MM.1S (cell line): Measurements from ENCODE around the gene SEPTIN3.

ENCODE experiments used
- DNase-seq: peaks from one replicate; pipeline ENCODE4 v3.0.0-alpha.2; 2015
- H2AFZ ChIP-seq: fragments of 300-600 bp; sonication (generic); 2 replicates; pipeline ENCODE4 v1.6.0; 2016; ENCODE audit warnings: antibody characterized with exemption, low read length
- H3F3A ChIP-seq: fragments of 300-600 bp; sonication (generic); 2 replicates; pipeline ENCODE4 v1.6.1; 2016; ENCODE audit warnings: mild to moderate bottlenecking, antibody characterized with exemption, low read length, moderate library complexity, mixed read lengths; ENCODE audit not compliant: insufficient read depth
- H3K27ac ChIP-seq: fragments of 300-600 bp; sonication (generic); 2 replicates; pipeline ENCODE4 v1.5.1; 2016; ENCODE audit warnings: mild to moderate bottlenecking, low read length
- H3K27me3 ChIP-seq: fragments of 300-600 bp; sonication (generic); replicated peaks from 2 replicates; pipeline ENCODE4 v1.6.0; 2016; ENCODE audit warnings: low read length; ENCODE audit not compliant: insufficient read depth
- H3K36me3 ChIP-seq: fragments of 300-600 bp; sonication (generic); replicated peaks from 2 replicates; pipeline ENCODE4 v1.6.1; 2016; ENCODE audit warnings: mild to moderate bottlenecking, low read length, mixed read lengths; ENCODE audit not compliant: insufficient read depth
- H3K4me1 ChIP-seq: fragments of 300-600 bp; sonication (generic); 2 replicates; pipeline ENCODE4 v1.6.1; 2016; ENCODE audit warnings: low read length, mixed read lengths
- H3K4me2 ChIP-seq: fragments of 300-600 bp; sonication (generic); 2 replicates; pipeline ENCODE4 v1.6.0; 2016; ENCODE audit warnings: low read depth, low read length
- H3K4me3 ChIP-seq: fragments of 300-600 bp; sonication (generic); 2 replicates; pipeline ENCODE4 v1.5.1; 2016; ENCODE audit warnings: low read length, mixed read lengths
- H3K79me2 ChIP-seq: fragments of 300-600 bp; sonication (generic); 2 replicates; pipeline ENCODE4 v1.6.1; 2016; ENCODE audit warnings: mixed run types, low read length, mixed read lengths
- H3K9ac ChIP-seq: fragments of 300-600 bp; sonication (generic); 2 replicates; pipeline ENCODE4 v1.6.1; 2016; ENCODE audit warnings: low read length, mixed read lengths
- H3K9me2 ChIP-seq: fragments of 300-600 bp; sonication (generic); replicated peaks from 2 replicates; pipeline ENCODE4 v1.6.1; 2016; ENCODE audit warnings: mild to moderate bottlenecking, low read length, mixed read lengths; ENCODE audit not compliant: insufficient read depth
- H3K9me3 ChIP-seq: fragments of 300-600 bp; sonication (generic); replicated peaks from 2 replicates; pipeline ENCODE4 v1.6.1; 2016; ENCODE audit warnings: mild to moderate bottlenecking, low read length, mixed read lengths; ENCODE audit not compliant: insufficient read depth
- H4K20me1 ChIP-seq: fragments of 300-600 bp; sonication (generic); 2 replicates; pipeline ENCODE4 v1.6.1; 2016; ENCODE audit warnings: mild to moderate bottlenecking, low read length, moderate library complexity, mixed read lengths; ENCODE audit not compliant: insufficient read depth
- CTCF ChIP-seq: fragments of 300-600 bp; sonication (generic); IDR thresholded peaks from 2 replicates; pipeline ENCODE4 v1.5.1; 2016; ENCODE audit warnings: antibody characterized with exemption, low read length, mixed read lengths
- EZH2 ChIP-seq: fragments of 300-600 bp; sonication (generic); optimal IDR thresholded peaks from 2 replicates; pipeline ENCODE3; 2017; ENCODE audit warnings: low read depth, mild to moderate bottlenecking, antibody characterized with exemption, low read length, mixed read lengths
- EZH2phosphoT487 ChIP-seq: fragments of 300-600 bp; sonication (generic); IDR thresholded peaks from 2 replicates; pipeline ENCODE4 v1.6.1; 2018; ENCODE audit warnings: antibody characterized with exemption, low read length

SEPTIN3 gene

GRCh38 chr22:41922940-41923594 lies 46.2 kb upstream of the SEPTIN3 start:
- no peak for DNase-seq
- H3K9me3 ChIP-seq, result no peaks in the 10 kb centered on the region
- no peaks in the 10 kb centered on the region for H3K79me2 ChIP-seq
- no peak for TF ChIP-seq EZH2
- no peak for TF ChIP-seq EZH2phosphoT487
- TF ChIP-seq CTCF, result no peak
- no peak overlapping the region for H2AFZ ChIP-seq
- H3K4me1 ChIP-seq, result peaks cover 11% of the 10 kb centered on the region; the same call in 1 of the 2 replicates
- H3F3A ChIP-seq, result no peaks in the 10 kb centered on the region
- no peaks in the 10 kb centered on the region for H3K9me2 ChIP-seq
- H3K9ac ChIP-seq, result no peak overlapping the region
- H3K4me3 ChIP-seq, result no peak overlapping the region
- H3K27me3 ChIP-seq, result peaks cover 37% of the 10 kb centered on the region
- H3K36me3 ChIP-seq, result no peaks in the 10 kb centered on the region
- no peaks in the 10 kb centered on the region for H4K20me1 ChIP-seq
- H3K27ac ChIP-seq, result no peak overlapping the region
- H3K4me2 ChIP-seq, result no peak overlapping the region

- no peak overlapping the region for H3K4me3 ChIP-seq
- H3F3A ChIP-seq, result no peaks in the 10 kb centered on the region
- H3K27ac ChIP-seq, result no peak overlapping the region
These were observed 45.5 kb upstream of the SEPTIN3 start for GRCh38 chr22:41923595-41924276.

GRCh38 chr22:41925783-41926460 lies 43.3 kb upstream of the SEPTIN3 start:
- Histone ChIP-seq H3F3A (peaks cover 5% of the 10 kb centered on the region), H3K9me2 (no peaks in the 10 kb centered on the region), H3K9me3 (no peaks in the 10 kb centered on the region), H3K79me2 (no peaks in the 10 kb centered on the region), H3K36me3 (no peaks in the 10 kb centered on the region), H3K4me1 (no peaks in the 10 kb centered on the region), H4K20me1 (no peaks in the 10 kb centered on the region), H3K4me2 (peak overlapping the region; percentile 60; the same call in 1 of the 2 replicates), H3K27me3 (peaks cover 37% of the 10 kb centered on the region), H2AFZ (no peak overlapping the region), H3K9ac (no peak overlapping the region), H3K4me3 (no peak overlapping the region; the same call in 1 of the 2 replicates), H3K27ac (no peak overlapping the region)
- TF ChIP-seq EZH2phosphoT487, result no peak
- TF ChIP-seq CTCF, result peak; percentile 66
- no peak for TF ChIP-seq EZH2
- DNase-seq, result peak; percentile 54

More at GRCh38 chr22:41923595-41924276, 45.5 kb upstream of the SEPTIN3 start:
- no peak for DNase-seq
- H3K9ac ChIP-seq, result no peak overlapping the region
- H3K9me3 ChIP-seq, result no peaks in the 10 kb centered on the region
- no peaks in the 10 kb centered on the region for H3K9me2 ChIP-seq
- H3K4me2 ChIP-seq, result no peak overlapping the region
- TF ChIP-seq EZH2 (no peak), CTCF (no peak), EZH2phosphoT487 (no peak)
- H3K79me2 ChIP-seq, result no peaks in the 10 kb centered on the region
- peaks cover 11% of the 10 kb centered on the region; the same call in 1 of the 2 replicates for H3K4me1 ChIP-seq
- H3K36me3 ChIP-seq, result no peaks in the 10 kb centered on the region
- peaks cover 37% of the 10 kb centered on the region for H3K27me3 ChIP-seq
- H4K20me1 ChIP-seq, result no peaks in the 10 kb centered on the region
- no peak overlapping the region for H2AFZ ChIP-seq
